PFSK-1 (cell line): ENCODE results near the gene THSD4.

Experiments
- FOXP2 ChIP-seq: optimal IDR thresholded peaks from 2 replicates; pipeline ENCODE3; 2011; ENCODE audit warnings: borderline replicate concordance, control low read depth, inconsistent platforms; ENCODE audit not compliant: insufficient read depth; ENCODE audit errors: extremely low read length, extremely low read depth
- POLR2AphosphoS5 ChIP-seq: IDR thresholded peaks from 2 replicates; pipeline ENCODE4 v1.6.1; 2012; ENCODE audit warnings: low read depth, mild to moderate bottlenecking, control low read depth, low read length, moderate library complexity
- REST ChIP-seq, 2 experiments: IDR thresholded peaks; 2 replicates each; pipeline versions ENCODE4 v1.6.1 to v1.8.0; 2011 to 2012; ENCODE audit warnings: low read depth in 2 of 2, low read length in 2 of 2, control low read depth in 1 of 2, inconsistent platforms in 1 of 2, mild to moderate bottlenecking in 1 of 2, moderate library complexity in 1 of 2; ENCODE audit not compliant: insufficient read depth in 1 of 2

GRCh38 chr15:71276336-71276665, 161.0 kb downstream of the THSD4 start:
- no peak for TF ChIP-seq POLR2AphosphoS5
- no peak for TF ChIP-seq REST (IDR thresholded peaks at IDR 0.05; ENCODE audit: insufficient read depth in 1 of 2, low read depth in 2 of 2, low read length in 2 of 2)
- TF ChIP-seq FOXP2: no peak
